ENCODE data around the gene CCAR1.
"Not testable (repeated sequence)": the region's sequence is repeated elsewhere in the genome, so short reads cannot be mapped to it uniquely, and the experiment has no call there.

The CCAR1 gene

GRCh38 chr10:68759223-68759863 lies 38.3 kb downstream of the CCAR1 start:
- no peak for DNase-seq

GRCh38 chr10:68759967-68760366 lies 38.9 kb downstream of the CCAR1 start:
- no peak for DNase-seq

- DNase-seq, result not testable (repeated sequence)
These were observed 46.4 kb downstream of the CCAR1 start for GRCh38 chr10:68767407-68767806.

- DNase-seq, result no peak
These were observed 60.9 kb downstream of the CCAR1 start for GRCh38 chr10:68781613-68782574.

GRCh38 chr10:68784476-68784875 lies 63.4 kb downstream of the CCAR1 start:
- no peak for DNase-seq

GRCh38 chr10:68787813-68788212 lies 66.8 kb downstream of the CCAR1 start:
- no peak for DNase-seq

- DNase-seq, result no peak
These were observed 69.4 kb downstream of the CCAR1 start for GRCh38 chr10:68790476-68790875.

GRCh38 chr10:68792115-68792514 lies 71.1 kb downstream of the CCAR1 start:
- no peak for DNase-seq

- no peak for DNase-seq
These were observed 75.0 kb downstream of the CCAR1 start for GRCh38 chr10:68795886-68796532.

GRCh38 chr10:68796605-68797004 lies 75.6 kb downstream of the CCAR1 start:
- no peak for DNase-seq

- DNase-seq, result no peak
These were observed 79.2 kb downstream of the CCAR1 start for GRCh38 chr10:68800211-68800610.

GRCh38 chr10:68804692-68805091 lies 83.7 kb downstream of the CCAR1 start:
- DNase-seq, result no peak

GRCh38 chr10:68810830-68811229 lies 89.8 kb downstream of the CCAR1 start:
- not testable (repeated sequence) for DNase-seq

- no peak for DNase-seq
These were observed 90.4 kb downstream of the CCAR1 start for GRCh38 chr10:68811314-68812009.

GRCh38 chr10:68812420-68812819 lies 91.4 kb downstream of the CCAR1 start:
- DNase-seq, result no peak

- DNase-seq, result no peak
These were observed 92.5 kb downstream of the CCAR1 start for GRCh38 chr10:68813559-68813958.

- no peak for DNase-seq
These were observed 95.9 kb downstream of the CCAR1 start for GRCh38 chr10:68816796-68817412.

GRCh38 chr10:68820359-68820758 lies 99.3 kb downstream of the CCAR1 start:
- DNase-seq, result not testable (repeated sequence)

- not testable (repeated sequence) for DNase-seq
These were observed 101.6 kb downstream of the CCAR1 start for GRCh38 chr10:68822626-68823025.

- peak; percentile 6 to 17 (median 10) for DNase-seq
These were observed 105.9 kb downstream of the CCAR1 start, which contains the start of gene STOX1 for GRCh38 chr10:68826764-68827591. Gene STOX1 (plus strand): TSS chr10:68827531. CDS start chr10:68827624, 93 bp downstream.

GRCh38 chr10:68827592-68827959 lies 106.5 kb downstream of the CCAR1 start:
- not testable (repeated sequence) for DNase-seq

All from activated CD4-positive, CD25-positive, alpha-beta regulatory T cell (primary cell).